Esophagus (tissue), 2 donors: ENCODE data around the gene PGC. TPM values are rescaled to one million over a fixed set of nuclear protein-coding genes. Genes with fewer than 3 reads are reported as not detected.
"Not testable (repeated sequence)": the region's sequence is repeated elsewhere in the genome, so short reads cannot be mapped to it uniquely, and the experiment has no call there.

ENCODE experiments used
- H3K27ac ChIP-seq, 2 donors: one replicate each; pipeline ENCODE4 v1.5.1; 2013; ENCODE audit warnings: low read depth in 2 of 2, mild to moderate bottlenecking in 2 of 2, inconsistent platforms in 1 of 2, low read length in 1 of 2, moderate library complexity in 1 of 2
- H3K27me3 ChIP-seq, 2 donors: one replicate each; pipeline ENCODE4 v1.6.1; 2013; ENCODE audit warnings: low read length in 2 of 2, control low read depth in 1 of 2, mild to moderate bottlenecking in 1 of 2; ENCODE audit not compliant: insufficient read depth in 2 of 2, control insufficient read depth in 1 of 2
- H3K36me3 ChIP-seq, 2 donors: one replicate each; pipeline ENCODE4 v1.6.1; 2013; ENCODE audit warnings: low read length in 1 of 2; ENCODE audit not compliant: control insufficient read depth in 2 of 2, insufficient read depth in 2 of 2
- H3K4me1 ChIP-seq, 2 donors: one replicate each; pipeline ENCODE4 v1.6.1; 2013; ENCODE audit warnings: low read length in 1 of 2; ENCODE audit not compliant: control insufficient read depth in 2 of 2, insufficient read depth in 2 of 2
- H3K4me3 ChIP-seq, 2 donors: one replicate each; pipeline ENCODE4 v1.5.1; 2013; ENCODE audit warnings: low read length in 2 of 2, mild to moderate bottlenecking in 2 of 2, low read depth in 1 of 2, moderate library complexity in 1 of 2
- H3K9me3 ChIP-seq, 2 donors: one replicate each; pipeline ENCODE4 v1.6.1; 2013; ENCODE audit warnings: mild to moderate bottlenecking in 2 of 2, low read depth in 1 of 2, low read length in 1 of 2, moderate library complexity in 1 of 2; ENCODE audit not compliant: control insufficient read depth in 2 of 2, insufficient read depth in 1 of 2
- WGBS, 2 donors: extraction: QIAGEN DNeasy Blood & Tissue Kit; methylation state at CpG; one replicate each; pipeline ENCODE4 v1.1.7; 2013; 5-methylcytosine and 5-hydroxymethylcytosine counted together
- polyA plus RNA-seq, 2 donors: library from polyadenylated mRNA; stranded (reverse); fragments of 200-250 nt; gene quantifications; one replicate each; pipeline ENCODE4 v1.2.3, GENCODE V29; 2013
- donor health status: healthy with polysubstance abuse.
- donor health status: Bipolar disorder and iron deficiency.

PGC gene
- polyA plus RNA-seq, 2 donors = 1.6 to 13.4 TPM

- H3K4me3 ChIP-seq = no peak overlapping the region
- 40 to 42% methylated on average over 12 of the region's 12 CpGs for WGBS, 2 donors
- H3K36me3 ChIP-seq = peaks cover 0 to 16% of the 10 kb centered on the region in 2 donors
- peak overlapping the region in 1 of 2 donors; percentile 47 for H3K27ac ChIP-seq
- H3K27me3 ChIP-seq = no peaks in the 10 kb centered on the region
- H3K4me1 ChIP-seq = peaks cover 0 to 4% of the 10 kb centered on the region in 2 donors
- H3K9me3 ChIP-seq = no peaks in the 10 kb centered on the region
Observed at GRCh38 chr6:41767112-41767833, 20.1 kb upstream of the PGC start.

GRCh38 chr6:41766043-41766664 is 19.0 kb upstream of the PGC start:
- not testable (repeated sequence) for H3K36me3 ChIP-seq, H3K27me3 ChIP-seq, H3K9me3 ChIP-seq, H3K4me3 ChIP-seq, H3K4me1 ChIP-seq, H3K27ac ChIP-seq
- WGBS, 2 donors = 91% methylated on average over 4 of the region's 4 CpGs

- Histone ChIP-seq H3K9me3 (no peaks in the 10 kb centered on the region), H3K36me3 (no peaks in the 10 kb centered on the region), H3K4me3 (no peak overlapping the region), H3K4me1 (peaks cover 0 to 4% of the 10 kb centered on the region in 2 donors), H3K27me3 (no peaks in the 10 kb centered on the region), H3K27ac (no peak overlapping the region)
- 25 to 36% methylated on average over 2 of the region's 2 CpGs for WGBS, 2 donors
Observed at GRCh38 chr6:41763470-41763869, 16.3 kb upstream of the PGC start.

GRCh38 chr6:41759905-41760579 is 12.8 kb upstream of the PGC start:
- no peaks in the 10 kb centered on the region for H3K36me3 ChIP-seq
- no peak overlapping the region for H3K27ac ChIP-seq
- no peaks in the 10 kb centered on the region for H3K4me1 ChIP-seq
- H3K9me3 ChIP-seq = no peaks in the 10 kb centered on the region
- H3K27me3 ChIP-seq = no peaks in the 10 kb centered on the region
- 70 to 85% methylated on average over 2 of the region's 2 CpGs for WGBS, 2 donors
- no peak overlapping the region for H3K4me3 ChIP-seq

GRCh38 chr6:41759106-41759904 is 12.1 kb upstream of the PGC start:
- Histone ChIP-seq H3K27me3 (no peaks in the 10 kb centered on the region), H3K4me1 (no peaks in the 10 kb centered on the region), H3K27ac (no peak overlapping the region), H3K9me3 (no peaks in the 10 kb centered on the region), H3K36me3 (no peaks in the 10 kb centered on the region), H3K4me3 (no peak overlapping the region)
- 85 to 90% methylated on average over 13 of the region's 13 CpGs for WGBS, 2 donors

- Histone ChIP-seq H3K27me3 (no peaks in the 10 kb centered on the region), H3K36me3 (no peaks in the 10 kb centered on the region), H3K9me3 (no peaks in the 10 kb centered on the region), H3K27ac (no peak overlapping the region), H3K4me1 (no peaks in the 10 kb centered on the region), H3K4me3 (no peak overlapping the region)
- 87 to 90% methylated on average over 6 of the region's 6 CpGs for WGBS, 2 donors
Observed at GRCh38 chr6:41758641-41759035, 11.4 kb upstream of the PGC start.

GRCh38 chr6:41757931-41758640 is 10.9 kb upstream of the PGC start:
- Histone ChIP-seq H3K36me3 (no peaks in the 10 kb centered on the region), H3K9me3 (no peaks in the 10 kb centered on the region), H3K4me3 (no peak overlapping the region), H3K27ac (no peak overlapping the region), H3K27me3 (no peaks in the 10 kb centered on the region), H3K4me1 (no peaks in the 10 kb centered on the region)
- WGBS, 2 donors = 69 to 76% methylated on average over 8 of the region's 8 CpGs

GRCh38 chr6:41757271-41757670 is 10.1 kb upstream of the PGC start:
- Histone ChIP-seq H3K27ac (no peak overlapping the region), H3K4me3 (no peak overlapping the region), H3K36me3 (no peaks in the 10 kb centered on the region), H3K9me3 (no peaks in the 10 kb centered on the region), H3K4me1 (no peaks in the 10 kb centered on the region), H3K27me3 (no peaks in the 10 kb centered on the region)
- WGBS, 2 donors = 86 to 88% methylated on average over 6 of the region's 6 CpGs

GRCh38 chr6:41756354-41756753 is 9.2 kb upstream of the PGC start:
- H3K36me3 ChIP-seq = no peaks in the 10 kb centered on the region
- no peaks in the 10 kb centered on the region for H3K27me3 ChIP-seq
- no peak overlapping the region for H3K27ac ChIP-seq
- H3K4me1 ChIP-seq = no peaks in the 10 kb centered on the region
- WGBS, 2 donors = 66 to 70% methylated on average over 13 of the region's 13 CpGs
- no peak overlapping the region for H3K4me3 ChIP-seq
- no peaks in the 10 kb centered on the region for H3K9me3 ChIP-seq
